Caco-2 (cell line): ENCODE measurements around the gene SHLD1. TPM values are rescaled to one million over a fixed set of nuclear protein-coding genes. Genes with fewer than 3 reads are reported as not detected.

Experiments used
- BruUV-seq: library from RNA; stranded (reverse); fragments of 400-500 nt; replicated peaks from 2 replicates; lab custom pipeline; 2021; lab: Mats Ljungman, UMichigan
- CTCF ChIA-PET: fragments of 300-600 bp; sonication (Branson Sonifier 250); formaldehyde crosslinking; loops from one replicate; lab custom pipeline; 2022; ENCODE audit warnings: antibody characterized with exemption; lab: Charles Lee
- POLR2A ChIA-PET: fragments of 300-600 bp; sonication (Branson Sonifier 250); formaldehyde crosslinking; loops from one replicate; lab custom pipeline; 2022; ENCODE audit warnings: antibody characterized with exemption; lab: Charles Lee
- DNase-seq, 2 experiments: peaks; one replicate each; pipeline versions ENCODE4 v3.0.0 to v3.0.0-alpha.2; 2020 to 2022
- H3K27me3 ChIP-seq: replicated peaks from 2 replicates; pipeline ENCODE4 v1.6.0; 2011; ENCODE audit warnings: low read length; ENCODE audit not compliant: control insufficient read depth, insufficient read depth
- H3K36me3 ChIP-seq: 2 replicates; pipeline ENCODE4 v1.5.1; 2011; ENCODE audit warnings: low read length; ENCODE audit not compliant: control insufficient read depth, insufficient read depth
- H3K4me1 ChIP-seq: fragments of 250-450 bp; sonication (Bioruptor Pico); 2 replicates; pipeline ENCODE4 v1.5.1; 2020; ENCODE audit warnings: mild to moderate bottlenecking
- H3K4me3 ChIP-seq: 2 replicates; pipeline ENCODE4 v1.5.1; 2011; ENCODE audit warnings: low read depth, mild to moderate bottlenecking, control low read depth, low read length
- H3K9me3 ChIP-seq: fragments of 250-450 bp; sonication (Bioruptor Pico); 2 replicates; pipeline ENCODE4 v1.5.1; 2020; ENCODE audit warnings: mild to moderate bottlenecking, moderate library complexity
- H3K27ac Mint-ChIP-seq: one replicate; pipeline ENCODE4 v1.8.0; 2022; ENCODE audit warnings: mixed read lengths; ENCODE audit not compliant: unreplicated experiment
- H3K27me3 Mint-ChIP-seq: one replicate; pipeline ENCODE4 v1.8.0; 2022; ENCODE audit warnings: mixed read lengths; ENCODE audit not compliant: insufficient read depth, unreplicated experiment
- H3K36me3 Mint-ChIP-seq: one replicate; pipeline ENCODE4 v1.8.0; 2022; ENCODE audit warnings: mild to moderate bottlenecking, mixed read lengths; ENCODE audit not compliant: insufficient read depth, unreplicated experiment
- H3K4me1 Mint-ChIP-seq: one replicate; pipeline ENCODE4 v1.8.0; 2022; ENCODE audit warnings: low read depth, mixed read lengths; ENCODE audit not compliant: unreplicated experiment
- H3K4me3 Mint-ChIP-seq: one replicate; pipeline ENCODE4 v1.8.0; 2022; ENCODE audit warnings: mild to moderate bottlenecking, moderate library complexity, mixed read lengths; ENCODE audit not compliant: unreplicated experiment
- H3K9me3 Mint-ChIP-seq: one replicate; pipeline ENCODE4 v1.8.0; 2022; ENCODE audit warnings: mixed read lengths; ENCODE audit not compliant: unreplicated experiment
- CTCF ChIP-seq, 2 experiments: fragments of 200-600 bp in 1 of 2; IDR thresholded peaks; 1 replicate in 1 of 2; 2 replicates in 1 of 2; pipeline versions ENCODE4 v1.5.1 to v1.8.0; 2011 to 2022; ENCODE audit warnings: antibody characterized with exemption in 1 of 2, control low read depth in 1 of 2, inconsistent platforms in 1 of 2, low read depth in 1 of 2, low read length in 1 of 2, mild to moderate bottlenecking in 1 of 2, moderate library complexity in 1 of 2; ENCODE audit not compliant: insufficient read depth in 1 of 2, severe bottlenecking in 1 of 2, unreplicated experiment in 1 of 2
- intact Hi-C: fragments of 100-400 bp; cut with micrococcal nuclease; formaldehyde crosslinking; loops from one replicate; pipeline ENCODE4 v1.10.0; 2022; ENCODE audit not compliant: unreplicated experiment
- total RNA-seq: library from RNA; stranded (reverse); gene quantifications from 2 replicates; pipeline ENCODE4 v1.2.3, GENCODE V29; 2022

The SHLD1 gene
- total RNA-seq, 1 experiment from 2014 or later = 4.8 TPM

- no peaks in the 10 kb centered on the region for H3K9me3 Mint-ChIP-seq
- no TSS peak for BruUV-seq
- H3K4me3 Mint-ChIP-seq = no peak overlapping the region
- TF ChIP-seq CTCF (IDR thresholded peaks at IDR 0.05; ENCODE audit: insufficient read depth in 1 of 2, low read depth in 1 of 2, low read length in 1 of 2, severe bottlenecking in 1 of 2, unreplicated experiment in 1 of 2) = no peak
- Histone ChIP-seq H3K4me3 (no peak overlapping the region), H3K4me1 (no peaks in the 10 kb centered on the region), H3K36me3 (no peaks in the 10 kb centered on the region), H3K27me3 (no peaks in the 10 kb centered on the region), H3K9me3 (no peaks in the 10 kb centered on the region)
- intact Hi-C loops = no loop called here
- peaks cover 15% of the 10 kb centered on the region for H3K27me3 Mint-ChIP-seq
- POLR2A ChIA-PET = no interaction called here
- no peak for DNase-seq
- H3K4me1 Mint-ChIP-seq = no peaks in the 10 kb centered on the region
- no peaks in the 10 kb centered on the region for H3K36me3 Mint-ChIP-seq
- CTCF ChIA-PET = no interaction called here
- no peak overlapping the region for H3K27ac Mint-ChIP-seq
Observed at GRCh38 chr20:5908981-5909380, 158.8 kb downstream of the SHLD1 start.

- H3K9me3 Mint-ChIP-seq = no peaks in the 10 kb centered on the region
- H3K4me3 Mint-ChIP-seq = peak overlapping the region; percentile 83
- H3K36me3 Mint-ChIP-seq = no peaks in the 10 kb centered on the region
- H3K27me3 ChIP-seq = no peaks in the 10 kb centered on the region
- no peak overlapping the region for H3K27ac Mint-ChIP-seq
- no peak for TF ChIP-seq CTCF (IDR thresholded peaks at IDR 0.05; ENCODE audit: insufficient read depth in 1 of 2, low read depth in 1 of 2, low read length in 1 of 2, severe bottlenecking in 1 of 2, unreplicated experiment in 1 of 2)
- no peaks in the 10 kb centered on the region for H3K9me3 ChIP-seq
- no peaks in the 10 kb centered on the region for H3K36me3 ChIP-seq
- peaks cover 19% of the 10 kb centered on the region for H3K27me3 Mint-ChIP-seq
- ChIA-PET POLR2A (no interaction called here), CTCF (interaction anchor here (0.7 kb wide), 1 partner anchor 165 kb away, joined by 6 read pairs; no protein-coding TSS in a partner anchor)
- no peaks in the 10 kb centered on the region for H3K4me1 ChIP-seq
- no peak overlapping the region for H3K4me3 ChIP-seq
- intact Hi-C loops = no loop called here
- DNase-seq = no peak
- BruUV-seq = no TSS peak
- no peaks in the 10 kb centered on the region for H3K4me1 Mint-ChIP-seq
Observed at GRCh38 chr20:5910186-5910585, 160.0 kb downstream of the SHLD1 start.

GRCh38 chr20:5913166-5913565, 163.0 kb downstream of the SHLD1 start:
- intact Hi-C loops = no loop called here
- Mint-ChIP-seq H3K9me3 (no peaks in the 10 kb centered on the region), H3K36me3 (no peaks in the 10 kb centered on the region), H3K4me1 (no peaks in the 10 kb centered on the region), H3K4me3 (no peak overlapping the region), H3K27ac (no peak overlapping the region), H3K27me3 (peaks cover 15% of the 10 kb centered on the region)
- no peaks in the 10 kb centered on the region for H3K9me3 ChIP-seq
- no peaks in the 10 kb centered on the region for H3K27me3 ChIP-seq
- TF ChIP-seq CTCF (IDR thresholded peaks at IDR 0.05; ENCODE audit: insufficient read depth in 1 of 2, low read depth in 1 of 2, low read length in 1 of 2, severe bottlenecking in 1 of 2, unreplicated experiment in 1 of 2) = no peak
- no peaks in the 10 kb centered on the region for H3K36me3 ChIP-seq
- no peaks in the 10 kb centered on the region for H3K4me1 ChIP-seq
- POLR2A ChIA-PET = no interaction called here
- CTCF ChIA-PET = interaction anchor here (0.7 kb wide), 1 partner anchor 20 kb away, joined by 4 read pairs; no protein-coding TSS in a partner anchor
- H3K4me3 ChIP-seq = no peak overlapping the region
- BruUV-seq = no TSS peak
- no peak for DNase-seq

Other genes with a start within 250 kb of the SHLD1 start
- gene GPCPD1, start 139.4 kb upstream of the SHLD1 start, total RNA-seq = 23.5 and 25.8 TPM in 2 replicates
- 0.79 and 0.86 TPM in 2 replicates for gene CHGB, start 161.1 kb downstream of the SHLD1 start, total RNA-seq
- 30.0 and 35.5 TPM in 2 replicates for gene TRMT6, start 200.1 kb downstream of the SHLD1 start, total RNA-seq
- gene MCM8, start 200.3 kb downstream of the SHLD1 start, total RNA-seq = 36.4 and 38.4 TPM in 2 replicates